K562 (cell line): Measurements from ENCODE around the gene GPR39. TPM values are rescaled to one million over a fixed set of nuclear protein-coding genes. Genes with fewer than 3 reads are reported as not detected.

Source experiments
- ATAC-seq: fragments of 200-7000 bp; cut with Tn5 transposase; 3 replicates; pipeline ENCODE4 v1.9.1; 2020; ENCODE audit warnings: moderate library complexity
- BruUV-seq: library from RNA; stranded (reverse); fragments of 400-500 nt; replicated peaks from 2 replicates; lab custom pipeline; 2021; lab: Mats Ljungman, UMichigan
- CTCF ChIA-PET: fragments of 300-600 bp; formaldehyde crosslinking; extraction: SDS; loops from one replicate; lab custom pipeline; 2021; ENCODE audit warnings: low intra/inter-chr PET ratio; lab: Yijun Ruan, JAX
- POLR2A ChIA-PET: fragments of 300-600, 350-650 bp; sonication (Branson Sonifier 250); formaldehyde crosslinking; extraction: SDS; loops from one replicate; lab custom pipeline; 2021; ENCODE audit warnings: antibody characterized with exemption, inconsistent platforms; lab: Yijun Ruan, JAX
- DNase-seq, 4 experiments: peaks; one replicate each; pipeline versions ENCODE4 v3.0.0 to v3.0.0-alpha.2; 2011 to 2018; ENCODE audit warnings: low spot score in 3 of 4, mixed read lengths in 3 of 4; ENCODE audit errors: extremely low read depth in 1 of 4
- FAIRE-seq: peaks from 2 replicates; lab custom pipeline; 2011; peaks lifted over from hg19 to GRCh38; lab: Jason Lieb, UNC
- H2AFZ ChIP-seq: 2 replicates; pipeline ENCODE4 v1.6.0; 2011; ENCODE audit warnings: low read depth, low read length, control low read depth, inconsistent platforms
- H3K27ac ChIP-seq: fragments of 200-600 bp; 3 replicates; pipeline ENCODE4 v1.8.0; 2011; ENCODE audit warnings: low read depth, mild to moderate bottlenecking, control low read depth, inconsistent platforms, low read length, moderate library complexity, mixed read lengths; ENCODE audit errors: extremely low read depth
- H3K27me3 ChIP-seq, 2 experiments: fragments of 300-600 bp in 1 of 2; 2 replicates in 1 of 2; 3 replicates in 1 of 2; pipeline versions ENCODE4 v1.6.0 to v1.8.0; 2011; ENCODE audit warnings: inconsistent platforms in 2 of 2, low read length in 2 of 2, mild to moderate bottlenecking in 1 of 2, mixed read lengths in 1 of 2, moderate library complexity in 1 of 2; ENCODE audit not compliant: control insufficient read depth in 2 of 2, insufficient read depth in 2 of 2
- H3K36me3 ChIP-seq: fragments of 300-600 bp; 3 replicates; pipeline ENCODE4 v1.8.0; 2011; ENCODE audit warnings: mild to moderate bottlenecking, low read length, inconsistent platforms; ENCODE audit not compliant: control insufficient read depth, insufficient read depth
- H3K4me1 ChIP-seq, 2 experiments: fragments of 200-600 bp in 1 of 2; replicated peaks in 1 of 2; 2 replicates in 1 of 2; 3 replicates in 1 of 2; pipeline versions ENCODE4 v1.5.1 to v1.8.0; 2011; ENCODE audit warnings: inconsistent platforms in 2 of 2, low read length in 2 of 2, mild to moderate bottlenecking in 1 of 2, mixed read lengths in 1 of 2, moderate library complexity in 1 of 2; ENCODE audit not compliant: control insufficient read depth in 2 of 2, insufficient read depth in 2 of 2
- H3K4me2 ChIP-seq: 2 replicates; pipeline ENCODE4 v1.6.1; 2011; ENCODE audit warnings: low read length, control low read depth, inconsistent platforms, mixed read lengths; ENCODE audit not compliant: insufficient read depth
- H3K4me3 ChIP-seq: fragments of 200-600 bp; sonication (generic), shearing (Covaris generic); 2 replicates; pipeline ENCODE4 v1.5.1; 2016; ENCODE audit warnings: control low read depth, inconsistent platforms
- H3K79me2 ChIP-seq: fragments of 200-600 bp; 3 replicates; pipeline ENCODE4 v1.8.0; 2011; ENCODE audit warnings: low read length, inconsistent platforms; ENCODE audit not compliant: control insufficient read depth, insufficient read depth
- H3K9ac ChIP-seq, 2 experiments: 2 replicates each; pipeline versions ENCODE4 v1.6.0 to v1.6.1; 2011; ENCODE audit warnings: low read depth in 2 of 2, low read length in 2 of 2, control low read depth in 1 of 2, inconsistent platforms in 1 of 2, mild to moderate bottlenecking in 1 of 2, mixed read lengths in 1 of 2; ENCODE audit not compliant: insufficient read depth in 1 of 2
- H3K9me1 ChIP-seq: one replicate; pipeline ENCODE4 v1.6.0; 2011; ENCODE audit warnings: inconsistent platforms, mild to moderate bottlenecking, low read length, moderate library complexity; ENCODE audit not compliant: control insufficient read depth, insufficient read depth
- H3K9me3 ChIP-seq: replicated peaks from 2 replicates; pipeline ENCODE4 v1.5.1; 2011; ENCODE audit warnings: low read depth, low read length, inconsistent platforms; ENCODE audit not compliant: control insufficient read depth, insufficient read depth
- H4K20me1 ChIP-seq: replicated peaks from 2 replicates; pipeline ENCODE4 v1.6.1; 2011; ENCODE audit warnings: low read length, inconsistent platforms, mixed read lengths; ENCODE audit not compliant: control insufficient read depth, insufficient read depth
- ARNT ChIP-seq, 2 experiments: fragments of 450-650 bp; IDR thresholded peaks; 2 replicates each; pipeline ENCODE4 v1.6.1; 2016; ENCODE audit warnings: mild to moderate bottlenecking in 1 of 2
- CCNT2 ChIP-seq: IDR thresholded peaks from 2 replicates; pipeline ENCODE4 v1.6.1; 2011; ENCODE audit warnings: borderline replicate concordance, low read depth, mild to moderate bottlenecking, moderate library complexity, mixed read lengths, low read length; ENCODE audit not compliant: insufficient read length; ENCODE audit errors: extremely low read depth
- COPS2 ChIP-seq: fragments of 450-650 bp; conservative IDR thresholded peaks from 2 replicates; pipeline ENCODE4 v1.6.1; 2016; ENCODE audit warnings: mild to moderate bottlenecking, moderate library complexity
- DNMT1 ChIP-seq: fragments of 450-650 bp; IDR thresholded peaks from 2 replicates; pipeline ENCODE4 v1.6.1; 2016; ENCODE audit warnings: antibody characterized with exemption, mild to moderate bottlenecking
- GABPB2 ChIP-seq: fragments of 250-450 bp; sonication (Bioruptor Pico); conservative IDR thresholded peaks from 2 replicates; pipeline ENCODE4 v1.5.1; 2021; ENCODE audit warnings: mild to moderate bottlenecking
- KDM1A ChIP-seq, 2 experiments: fragments of 450-650 bp; IDR thresholded peaks; 2 replicates each; pipeline ENCODE4 v1.6.1; 2016; ENCODE audit warnings: mild to moderate bottlenecking in 2 of 2
- MAFK ChIP-seq: IDR thresholded peaks from 2 replicates; pipeline ENCODE4 v1.6.1; 2011; ENCODE audit warnings: low read length, improper control_type of control experiment
- NCOA4 ChIP-seq: fragments of 450-650 bp; IDR thresholded peaks from 2 replicates; pipeline ENCODE4 v1.6.1; 2018; ENCODE audit warnings: mild to moderate bottlenecking; ENCODE audit not compliant: partially characterized antibody
- PCBP2 ChIP-seq: fragments of 200-400 bp; formaldehyde crosslinking; IDR thresholded peaks from 2 replicates; pipeline ENCODE4 v1.6.1; 2018; ENCODE audit warnings: low read length, low read depth, mild to moderate bottlenecking, moderate library complexity; ENCODE audit not compliant: poor library complexity, severe bottlenecking
- STAT5B ChIP-seq: fragments of 250-450 bp; sonication (Bioruptor Pico); IDR thresholded peaks from 2 replicates; pipeline ENCODE4 v1.8.0; 2021; ENCODE audit warnings: mild to moderate bottlenecking, inconsistent platforms
- ZMIZ1 ChIP-seq, 2 experiments: fragments of 150-350 bp in 1 of 2; IDR thresholded peaks; 2 replicates each; pipeline ENCODE4 v1.6.1; 2012 to 2016; ENCODE audit warnings: low read depth in 2 of 2, low read length in 2 of 2, mild to moderate bottlenecking in 1 of 2, moderate library complexity in 1 of 2
- ZNF75A ChIP-seq: fragments of 450-650 bp; formaldehyde crosslinking; IDR thresholded peaks from 2 replicates; pipeline ENCODE4 v1.4.0; 2020; ENCODE audit warnings: mild to moderate bottlenecking
- ZNF766 ChIP-seq: fragments of 200-800 bp; sonication (Bioruptor generic); conservative IDR thresholded peaks from 2 replicates; pipeline ENCODE4 v1.6.1; 2016; ENCODE audit warnings: missing genetic modification characterization, missing compliant biosample characterization
- ZNF77 ChIP-seq: fragments of 250-450 bp; sonication (Bioruptor Pico); IDR thresholded peaks from 2 replicates; pipeline ENCODE4 v1.5.0; 2020
- WGBS: fragments of 100-300 bp; shearing (Covaris generic); methylation state at CpG from one replicate; pipeline ENCODE4 v1.1.6; 2016; ENCODE audit warnings: low coverage, mixed read lengths; ENCODE audit not compliant: insufficient coverage; ENCODE audit errors: missing lambda C conversion rate; 5-methylcytosine and 5-hydroxymethylcytosine counted together
- in situ Hi-C: fragments of 300-500 bp; cut with MboI; formaldehyde crosslinking; loops from 4 replicates; pipeline ENCODE4 v1.15.0; 2018; ENCODE audit warnings: inconsistent platforms, mixed read lengths
- intact Hi-C: fragments of 100-400 bp; cut with micrococcal nuclease; formaldehyde crosslinking; loops from 2 replicates; pipeline ENCODE4 v1.14.2; 2022
- polyA plus RNA-seq, 8 experiments: library from polyadenylated mRNA; depleted of rRNA in 4 of 8; stranded (reverse) in 5 of 8; unstranded in 3 of 8; fragments of >200 nt; fragmentation: Nextera tagmentation in 2 of 8; fragmentation: Illumina TruSeq in 1 of 8; extraction: Ambion mirVana in 2 of 8; extraction: Trizol in 1 of 8; gene quantifications; 2 replicates each; pipeline versions ENCODE4 v1.2.1 to v1.2.3, GENCODE V29; 2011 to 2014; ENCODE audit warnings: inconsistent platforms in 1 of 8, missing spikeins in 1 of 8
- total RNA-seq, 7 experiments: library from RNA; depleted of rRNA in 6 of 7; stranded (reverse); fragments of >200 nt in 6 of 7; fragmentation: Illumina TruSeq in 2 of 7; extraction: Trizol in 2 of 7; gene quantifications; 2 replicates each; pipeline versions ENCODE4 v1.2.1 to v1.2.3, GENCODE V29; 2011 to 2021; ENCODE audit warnings: low replicate concordance in 1 of 7

Gene GPR39
- total and polyA plus RNA-seq, 9 of the 15 experiments (the other 6 are each of a cell fraction or from before 2014, with no cell fraction given), result 0.04 TPM; not detected in 8

DNA sequence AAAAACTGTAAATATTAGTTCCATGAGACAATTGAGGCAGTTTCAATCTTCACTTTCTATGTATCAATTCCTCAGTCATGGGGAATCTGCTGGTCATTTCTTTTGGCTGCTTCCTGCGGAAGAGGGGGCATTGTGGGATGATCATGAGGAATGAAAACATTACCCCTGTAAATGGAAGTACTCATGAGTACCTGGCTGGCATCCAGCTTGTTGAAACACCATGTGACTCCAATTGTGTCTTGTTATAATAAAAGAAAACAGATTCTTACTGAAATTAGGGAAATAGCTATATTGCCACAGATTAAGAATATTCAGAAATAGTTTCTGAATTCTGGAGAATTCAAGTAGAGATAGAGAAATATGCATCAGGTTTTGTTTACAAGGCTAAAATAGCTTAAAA lies 41.6 kb upstream of the GPR39 start:
- in situ Hi-C loops, result no loop called here
- WGBS, result 0% methylated on average over 1 of the region's 1 CpG

More for the DNA sequence above, 41.6 kb upstream of the GPR39 start:
- Histone ChIP-seq H3K4me1 (no peaks in the 10 kb centered on the region), H3K4me2 (no peak overlapping the region), H2AFZ (no peak overlapping the region), H3K9ac (no peak overlapping the region), H3K27ac (no peak overlapping the region), H3K9me1 (no peaks in the 10 kb centered on the region), H3K27me3 (no peaks in the 10 kb centered on the region), H3K4me3 (no peak overlapping the region), H3K9me3 (no peaks in the 10 kb centered on the region), H3K79me2 (no peaks in the 10 kb centered on the region), H3K36me3 (no peaks in the 10 kb centered on the region), H4K20me1 (no peaks in the 10 kb centered on the region)
- BruUV-seq, result no TSS peak
- POLR2A ChIA-PET, result no interaction called here
- intact Hi-C loops, result no loop called here
- no peak for FAIRE-seq
- no peak for DNase-seq
- CTCF ChIA-PET, result no interaction called here
- no peak for TF ChIP-seq NCOA4
- no peak for TF ChIP-seq STAT5B (CRISPR knock-in tag)
- TF ChIP-seq KDM1A (IDR thresholded peaks at IDR 0.05), result no peak
- no peak for TF ChIP-seq CCNT2
- no peak for TF ChIP-seq GABPB2
- no peak for TF ChIP-seq ZMIZ1 (IDR thresholded peaks at IDR 0.05; ENCODE audit: low read depth in 2 of 2, low read length in 2 of 2)
- TF ChIP-seq DNMT1, result no peak
- TF ChIP-seq ZNF77 (CRISPR knock-in tag), result no peak
- TF ChIP-seq ZNF766 (CRISPR knock-in tag), result no peak
- no peak for TF ChIP-seq MAFK
- TF ChIP-seq ARNT (IDR thresholded peaks at IDR 0.05), result no peak
- no peak for TF ChIP-seq PCBP2
- TF ChIP-seq COPS2, result no peak
- TF ChIP-seq ZNF75A (CRISPR knock-in tag), result no peak
- no peak for ATAC-seq
